ENCODE results near the gene NMU.

NMU gene

GRCh38 chr4:55615008-55615407 is 21.1 kb downstream of the NMU start:
- no peak for TF ChIP-seq CTCF (IDR thresholded peaks at IDR 0.05)
- no peaks in the 10 kb centered on the region for H3K9me3 ChIP-seq (ENCODE audit: control insufficient read depth, low read length)
- no peak overlapping the region for H3K4me3 ChIP-seq (ENCODE audit: low read depth, low read length)

DNA sequence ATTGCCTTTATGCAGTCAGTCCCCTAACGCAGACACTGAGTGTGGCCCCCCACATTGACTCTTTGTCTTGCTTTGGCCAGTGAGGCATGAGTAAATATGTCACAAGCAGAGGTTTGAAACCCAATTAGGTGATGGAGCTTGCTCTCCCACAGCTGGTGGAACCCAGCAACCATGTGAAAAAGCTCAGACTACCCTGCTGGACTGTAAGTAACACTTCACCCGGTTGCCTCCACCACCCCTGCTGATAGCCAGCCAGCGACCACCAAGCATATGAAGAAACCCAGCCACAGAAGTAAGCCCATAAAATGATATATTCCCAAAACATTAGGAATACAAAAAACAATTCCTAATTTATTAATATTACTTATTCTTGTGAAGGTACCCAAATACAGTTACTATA is 22.5 kb downstream of the NMU start:
- no peaks in the 10 kb centered on the region for H3K79me2 ChIP-seq
- no peak overlapping the region for H2AFZ ChIP-seq
- H3K36me3 ChIP-seq (ENCODE audit: control insufficient read depth, insufficient read depth, low read length) = no peaks in the 10 kb centered on the region
- no peaks in the 10 kb centered on the region for H3K9me3 ChIP-seq (ENCODE audit: control insufficient read depth, low read length)
- H3K4me2 ChIP-seq (ENCODE audit: low read length) = no peak overlapping the region
- no peak overlapping the region for H3K27ac ChIP-seq
- no peak overlapping the region for H3K4me3 ChIP-seq (ENCODE audit: low read depth, low read length)
- H3K27me3 ChIP-seq (ENCODE audit: control insufficient read depth, insufficient read depth, low read length) = no peaks in the 10 kb centered on the region
- TF ChIP-seq CTCF (IDR thresholded peaks at IDR 0.05) = no peak
- H3K9ac ChIP-seq = no peak overlapping the region
- H3K4me1 ChIP-seq = no peaks in the 10 kb centered on the region

More at GRCh38 chr4:55615008-55615407, 21.1 kb downstream of the NMU start:
- Histone ChIP-seq H3K4me1 (no peaks in the 10 kb centered on the region), H2AFZ (no peak overlapping the region), H3K27me3 (ENCODE audit: control insufficient read depth, insufficient read depth, low read length) (no peaks in the 10 kb centered on the region), H3K27ac (no peak overlapping the region), H3K36me3 (ENCODE audit: control insufficient read depth, insufficient read depth, low read length) (no peaks in the 10 kb centered on the region), H3K4me2 (ENCODE audit: low read length) (no peak overlapping the region), H3K79me2 (no peaks in the 10 kb centered on the region), H3K9ac (no peak overlapping the region)

- Histone ChIP-seq H3K27me3 (ENCODE audit: control insufficient read depth, insufficient read depth, low read length) (no peaks in the 10 kb centered on the region), H3K79me2 (no peaks in the 10 kb centered on the region), H3K9ac (no peak overlapping the region), H3K36me3 (ENCODE audit: control insufficient read depth, insufficient read depth, low read length) (no peaks in the 10 kb centered on the region), H3K4me3 (ENCODE audit: low read depth, low read length) (no peak overlapping the region), H3K4me1 (no peaks in the 10 kb centered on the region), H2AFZ (no peak overlapping the region), H3K27ac (no peak overlapping the region), H3K9me3 (ENCODE audit: control insufficient read depth, low read length) (no peaks in the 10 kb centered on the region), H3K4me2 (ENCODE audit: low read length) (no peak overlapping the region)
- no peak for TF ChIP-seq CTCF (IDR thresholded peaks at IDR 0.05)
Measured at GRCh38 chr4:55612341-55612740, 23.8 kb downstream of the NMU start.

GRCh38 chr4:55611358-55612059 is 24.6 kb downstream of the NMU start:
- no peaks in the 10 kb centered on the region for H3K4me1 ChIP-seq
- H3K79me2 ChIP-seq = no peaks in the 10 kb centered on the region
- H2AFZ ChIP-seq = no peak overlapping the region
- H3K9me3 ChIP-seq (ENCODE audit: control insufficient read depth, low read length) = no peaks in the 10 kb centered on the region
- H3K27me3 ChIP-seq (ENCODE audit: control insufficient read depth, insufficient read depth, low read length) = no peaks in the 10 kb centered on the region
- no peak for TF ChIP-seq CTCF (IDR thresholded peaks at IDR 0.05)
- H3K4me3 ChIP-seq (ENCODE audit: low read depth, low read length) = no peak overlapping the region
- no peak overlapping the region for H3K27ac ChIP-seq
- H3K36me3 ChIP-seq (ENCODE audit: control insufficient read depth, insufficient read depth, low read length) = no peaks in the 10 kb centered on the region
- no peak overlapping the region for H3K4me2 ChIP-seq (ENCODE audit: low read length)
- no peak overlapping the region for H3K9ac ChIP-seq

GRCh38 chr4:55610381-55610780 is 25.7 kb downstream of the NMU start:
- no peak overlapping the region for H3K4me3 ChIP-seq (ENCODE audit: low read depth, low read length)
- H3K4me2 ChIP-seq (ENCODE audit: low read length) = no peak overlapping the region
- H3K9ac ChIP-seq = no peak overlapping the region
- no peaks in the 10 kb centered on the region for H3K79me2 ChIP-seq
- no peaks in the 10 kb centered on the region for H3K9me3 ChIP-seq (ENCODE audit: control insufficient read depth, low read length)
- H3K27me3 ChIP-seq (ENCODE audit: control insufficient read depth, insufficient read depth, low read length) = no peaks in the 10 kb centered on the region
- no peak overlapping the region for H3K27ac ChIP-seq
- H2AFZ ChIP-seq = no peak overlapping the region
- TF ChIP-seq CTCF (IDR thresholded peaks at IDR 0.05) = no peak
- no peaks in the 10 kb centered on the region for H3K36me3 ChIP-seq (ENCODE audit: control insufficient read depth, insufficient read depth, low read length)
- no peaks in the 10 kb centered on the region for H3K4me1 ChIP-seq

All from parathyroid adenoma (tissue), 2 donors.